ENCODE results near the gene NIPBL. TPM values are rescaled to one million over a fixed set of nuclear protein-coding genes. Genes with fewer than 3 reads are reported as not detected.
"Not testable (repeated sequence)": the region's sequence is repeated elsewhere in the genome, so short reads cannot be mapped to it uniquely, and the experiment has no call there.

The NIPBL gene
- total RNA-seq, 1 experiment from 2014 or later: 45.1 TPM

DNA sequence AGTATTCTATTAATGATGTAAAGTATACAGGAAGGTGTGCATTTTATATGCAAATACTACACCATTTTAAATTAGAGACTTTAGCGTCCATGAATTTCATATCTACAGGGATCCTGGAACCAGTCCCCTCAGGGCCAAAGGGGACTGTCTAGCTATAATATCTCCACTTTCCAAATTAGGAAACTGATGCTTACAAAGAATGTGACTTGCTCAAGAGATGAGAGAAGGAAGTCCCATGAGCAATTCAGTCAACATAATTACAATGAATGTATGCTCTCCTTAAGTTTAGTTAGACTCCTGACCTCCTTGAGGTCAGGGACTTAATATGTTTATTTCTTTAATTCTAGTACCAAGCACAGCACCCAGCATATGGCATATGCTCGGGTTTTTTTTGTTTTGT, 23.7 kb downstream of the NIPBL start (continued):
- no peak for TF ChIP-seq EZH2 (IDR thresholded peaks at IDR 0.05)
- TF ChIP-seq ATF3 (IDR thresholded peaks at IDR 0.05): no peak
- TF ChIP-seq YY1 (IDR thresholded peaks at IDR 0.05; ENCODE audit: extremely low read depth, insufficient replicate concordance, low read depth, low read length): no peak
- no peak for TF ChIP-seq POLR2AphosphoS5 (IDR thresholded peaks at IDR 0.05; ENCODE audit: low read depth, low read length)
- TF ChIP-seq SIN3A (IDR thresholded peaks at IDR 0.05; ENCODE audit: low read depth): no peak
- TF ChIP-seq MAX (IDR thresholded peaks at IDR 0.05): no peak

- ATAC-seq; H3K4me1 ChIP-seq (ENCODE audit: control insufficient read depth in 1 of 2, insufficient read depth in 2 of 2, low read length in 2 of 2); H2AFZ ChIP-seq (ENCODE audit: low read depth, low read length, poor library complexity, severe bottlenecking); H3K36me3 ChIP-seq (ENCODE audit: control insufficient read depth in 1 of 2, insufficient read depth in 2 of 2, low read length in 2 of 2); intact Hi-C loops (cut with micrococcal nuclease); H3K4me3 ChIP-seq (replicated peaks in 1 of 2; ENCODE audit: low read depth in 1 of 2, low read length in 2 of 2); H3K4me2 ChIP-seq (ENCODE audit: low read length); RAD21 ChIA-PET (ENCODE audit: low non-redundant PET in 1 of 2, low total read pairs in 2 of 2, uncharacterized antibody in 2 of 2, unreplicated experiment in 2 of 2); BruUV-seq (replicated peaks); DNase-seq (ENCODE audit: low read depth, low spot score); H3K9me3 ChIP-seq (ENCODE audit: control insufficient read depth in 1 of 2, insufficient read depth in 1 of 2, low read depth in 1 of 2, low read length in 2 of 2); H3K9me2 ChIP-seq (ENCODE audit: insufficient read depth); CTCF ChIA-PET; H3K27ac ChIP-seq (ENCODE audit: low read depth, low read length); H3K9ac ChIP-seq (ENCODE audit: low read length); POLR2A ChIA-PET; H3K27me3 ChIP-seq (ENCODE audit: insufficient read depth, low read length): not testable (repeated sequence)
- Histone ChIP-seq H3K79me2 (ENCODE audit: insufficient read depth, low read length) (peaks cover 96% of the 10 kb centered on the region), H4K20me1 (ENCODE audit: insufficient read depth) (peaks cover 13% of the 10 kb centered on the region; the same call in 1 of the 2 replicates)
Measured at GRCh38 chr5:36901077-36901476, 24.5 kb downstream of the NIPBL start.

DNA sequence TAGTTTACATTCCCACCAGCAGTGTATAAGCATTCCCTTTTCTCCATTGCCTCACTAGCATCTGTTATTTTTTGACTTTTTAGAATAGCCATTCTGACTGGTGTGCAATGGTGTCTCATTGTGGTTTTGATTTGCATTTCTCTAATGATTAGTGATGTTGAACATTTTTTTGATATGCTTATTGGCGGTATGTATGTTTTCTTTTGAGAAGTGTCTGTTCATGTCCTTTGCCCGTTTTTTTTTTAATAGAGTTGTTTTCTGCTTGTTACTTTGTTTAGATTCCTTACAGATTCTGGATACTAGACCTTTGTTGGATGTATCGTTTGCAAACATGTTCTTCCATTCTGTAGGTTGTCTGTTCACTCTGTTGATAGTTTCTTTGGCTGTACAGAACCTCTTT, 25.3 kb downstream of the NIPBL start:
- CTCF ChIA-PET: no interaction called here
- no peak overlapping the region for H3K4me3 ChIP-seq (replicated peaks in 1 of 2; ENCODE audit: low read depth in 1 of 2, low read length in 2 of 2)
- BruUV-seq (replicated peaks): no TSS peak
- H2AFZ ChIP-seq (ENCODE audit: low read depth, low read length, poor library complexity, severe bottlenecking): no peak overlapping the region
- H3K4me2 ChIP-seq (ENCODE audit: low read length): no peak overlapping the region
- DNase-seq (ENCODE audit: low read depth, low spot score) (no peak), ATAC-seq (no peak)
- H3K36me3 ChIP-seq (ENCODE audit: control insufficient read depth in 1 of 2, insufficient read depth in 2 of 2, low read length in 2 of 2): no peaks in the 10 kb centered on the region
- RAD21 ChIA-PET (ENCODE audit: low non-redundant PET in 1 of 2, low total read pairs in 2 of 2, uncharacterized antibody in 2 of 2, unreplicated experiment in 2 of 2): no interaction called here
- H3K9me3 ChIP-seq (ENCODE audit: control insufficient read depth in 1 of 2, insufficient read depth in 1 of 2, low read depth in 1 of 2, low read length in 2 of 2): no peaks in the 10 kb centered on the region
- POLR2A ChIA-PET: no interaction called here
- no peaks in the 10 kb centered on the region for H3K27me3 ChIP-seq (ENCODE audit: insufficient read depth, low read length)
- intact Hi-C loops (cut with micrococcal nuclease): no loop called here
- peaks cover 20% of the 10 kb centered on the region for H4K20me1 ChIP-seq (ENCODE audit: insufficient read depth)
- 0 out of 4 replicates have a peak, but pooled peaks cover 0 to 2% of the 10 kb centered on the region in 2 experiments for H3K4me1 ChIP-seq (ENCODE audit: control insufficient read depth in 1 of 2, insufficient read depth in 2 of 2, low read length in 2 of 2)
- no peaks in the 10 kb centered on the region for H3K9me2 ChIP-seq (ENCODE audit: insufficient read depth)
- no peak overlapping the region for H3K9ac ChIP-seq (ENCODE audit: low read length)
- no peak overlapping the region for H3K27ac ChIP-seq (ENCODE audit: low read depth, low read length)
- peaks cover 97% of the 10 kb centered on the region for H3K79me2 ChIP-seq (ENCODE audit: insufficient read depth, low read length)
- TF ChIP-seq CTCF (IDR thresholded peaks at IDR 0.05 in 2 of 3, conservative IDR thresholded peaks at IDR 0.05 in 1 of 3; ENCODE audit: borderline replicate concordance in 1 of 3, insufficient read depth in 1 of 3, low read depth in 2 of 3, low read length in 2 of 3) (no peak), POLR2A (IDR thresholded peaks at IDR 0.05; ENCODE audit: borderline replicate concordance, extremely low read depth, insufficient read depth, insufficient read length) (no peak), SP1 (IDR thresholded peaks at IDR 0.05; ENCODE audit: low read depth) (no peak), YY1 (IDR thresholded peaks at IDR 0.05; ENCODE audit: extremely low read depth, insufficient replicate concordance, low read depth, low read length) (no peak), POLR2AphosphoS5 (IDR thresholded peaks at IDR 0.05; ENCODE audit: low read depth, low read length) (no peak), EGR1 (IDR thresholded peaks at IDR 0.05; ENCODE audit: low read depth) (no peak), CBX3 (IDR thresholded peaks at IDR 0.05; ENCODE audit: low read depth) (no peak), TCF7L2 (IDR thresholded peaks at IDR 0.05; ENCODE audit: borderline replicate concordance, extremely low read depth, insufficient read depth, insufficient read length) (no peak)
- TF ChIP-seq, protein P1, sequence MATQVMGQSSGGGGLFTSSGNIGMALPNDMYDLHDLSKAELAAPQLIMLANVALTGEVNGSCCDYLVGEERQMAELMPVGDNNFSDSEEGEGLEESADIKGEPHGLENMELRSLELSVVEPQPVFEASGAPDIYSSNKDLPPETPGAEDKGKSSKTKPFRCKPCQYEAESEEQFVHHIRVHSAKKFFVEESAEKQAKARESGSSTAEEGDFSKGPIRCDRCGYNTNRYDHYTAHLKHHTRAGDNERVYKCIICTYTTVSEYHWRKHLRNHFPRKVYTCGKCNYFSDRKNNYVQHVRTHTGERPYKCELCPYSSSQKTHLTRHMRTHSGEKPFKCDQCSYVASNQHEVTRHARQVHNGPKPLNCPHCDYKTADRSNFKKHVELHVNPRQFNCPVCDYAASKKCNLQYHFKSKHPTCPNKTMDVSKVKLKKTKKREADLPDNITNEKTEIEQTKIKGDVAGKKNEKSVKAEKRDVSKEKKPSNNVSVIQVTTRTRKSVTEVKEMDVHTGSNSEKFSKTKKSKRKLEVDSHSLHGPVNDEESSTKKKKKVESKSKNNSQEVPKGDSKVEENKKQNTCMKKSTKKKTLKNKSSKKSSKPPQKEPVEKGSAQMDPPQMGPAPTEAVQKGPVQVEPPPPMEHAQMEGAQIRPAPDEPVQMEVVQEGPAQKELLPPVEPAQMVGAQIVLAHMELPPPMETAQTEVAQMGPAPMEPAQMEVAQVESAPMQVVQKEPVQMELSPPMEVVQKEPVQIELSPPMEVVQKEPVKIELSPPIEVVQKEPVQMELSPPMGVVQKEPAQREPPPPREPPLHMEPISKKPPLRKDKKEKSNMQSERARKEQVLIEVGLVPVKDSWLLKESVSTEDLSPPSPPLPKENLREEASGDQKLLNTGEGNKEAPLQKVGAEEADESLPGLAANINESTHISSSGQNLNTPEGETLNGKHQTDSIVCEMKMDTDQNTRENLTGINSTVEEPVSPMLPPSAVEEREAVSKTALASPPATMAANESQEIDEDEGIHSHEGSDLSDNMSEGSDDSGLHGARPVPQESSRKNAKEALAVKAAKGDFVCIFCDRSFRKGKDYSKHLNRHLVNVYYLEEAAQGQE (IDR thresholded peaks at IDR 0.05; ENCODE audit: low read depth): no peak
